HG03196 (cell line): ENCODE data around the gene MCCC2.
"Not testable (repeated sequence)": the region's sequence is repeated elsewhere in the genome, so short reads cannot be mapped to it uniquely, and the experiment has no call there.

ENCODE experiments used
- ATAC-seq: cut with Tn5 transposase; IDR thresholded peaks from one replicate; pipeline ENCODE4 v1.9.1; 2021; ENCODE audit not compliant: unreplicated experiment

The MCCC2 gene

DNA sequence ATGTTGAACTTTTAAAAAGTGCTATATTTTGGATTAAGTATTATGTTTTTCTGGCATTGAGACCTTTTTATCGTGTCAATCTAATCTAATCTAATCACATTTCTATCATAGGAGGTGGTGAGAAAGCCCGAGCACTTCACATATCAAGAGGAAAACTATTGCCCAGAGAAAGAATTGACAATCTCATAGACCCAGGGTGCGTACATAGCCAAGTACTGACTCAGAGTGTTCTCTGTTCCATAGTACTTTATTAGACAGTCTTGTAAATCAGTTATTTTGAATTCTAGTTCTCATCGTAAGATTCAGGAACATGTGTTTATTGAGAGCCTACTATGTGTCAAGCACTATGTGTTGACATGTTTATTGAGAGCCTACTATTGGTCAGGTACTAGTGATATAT, 9.0 kb downstream of the MCCC2 start:
- ATAC-seq: no peak

GRCh38 chr5:71597001-71597400, 9.9 kb downstream of the MCCC2 start:
- ATAC-seq: no peak

DNA sequence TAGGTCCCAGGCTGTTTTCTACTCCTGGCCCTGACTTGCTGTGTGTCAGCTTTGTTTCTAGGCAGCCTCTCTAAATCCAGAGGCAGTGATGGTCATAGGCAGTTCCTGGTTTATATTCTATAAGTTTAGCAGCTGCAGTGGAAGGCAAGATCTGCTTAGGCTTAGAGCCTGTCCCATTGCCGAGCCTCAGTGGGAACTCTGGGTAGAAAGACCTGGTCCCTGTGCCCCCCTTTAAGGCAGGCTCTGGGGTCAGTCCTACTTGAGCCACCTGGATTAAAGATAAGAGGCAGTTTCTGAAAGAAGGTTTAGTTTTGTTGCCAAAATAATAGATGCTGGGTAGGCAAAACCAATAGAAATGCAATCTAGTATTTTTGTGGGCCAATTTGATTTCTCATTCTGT, 13.6 kb downstream of the MCCC2 start:
- no peak for ATAC-seq

- peak; percentile 77 for ATAC-seq
These were observed 14.3 kb downstream of the MCCC2 start for GRCh38 chr5:71601222-71602026.

DNA sequence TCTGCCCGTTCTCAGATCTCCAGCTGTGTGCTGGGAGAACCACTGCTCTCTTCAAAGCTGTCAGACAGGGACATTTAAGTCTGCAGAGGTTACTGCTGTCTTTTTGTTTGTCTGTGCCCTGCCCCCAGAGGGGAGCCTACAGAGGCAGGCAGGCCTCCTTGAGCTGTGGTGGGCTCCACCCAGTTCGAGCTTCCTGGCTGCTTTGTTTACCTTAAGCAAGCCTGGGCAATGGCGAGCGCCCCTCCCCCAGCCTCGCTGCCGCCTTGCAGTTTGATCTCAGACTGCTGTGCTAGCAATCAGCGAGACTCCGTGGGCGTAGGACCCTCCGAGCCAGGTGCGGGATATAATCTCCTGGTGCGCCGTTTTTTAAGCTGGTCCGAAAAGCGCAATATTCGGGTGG, 22.8 kb downstream of the MCCC2 start:
- ATAC-seq: not testable (repeated sequence)

GRCh38 chr5:71615809-71616208, 28.7 kb downstream of the MCCC2 start:
- ATAC-seq: no peak

DNA sequence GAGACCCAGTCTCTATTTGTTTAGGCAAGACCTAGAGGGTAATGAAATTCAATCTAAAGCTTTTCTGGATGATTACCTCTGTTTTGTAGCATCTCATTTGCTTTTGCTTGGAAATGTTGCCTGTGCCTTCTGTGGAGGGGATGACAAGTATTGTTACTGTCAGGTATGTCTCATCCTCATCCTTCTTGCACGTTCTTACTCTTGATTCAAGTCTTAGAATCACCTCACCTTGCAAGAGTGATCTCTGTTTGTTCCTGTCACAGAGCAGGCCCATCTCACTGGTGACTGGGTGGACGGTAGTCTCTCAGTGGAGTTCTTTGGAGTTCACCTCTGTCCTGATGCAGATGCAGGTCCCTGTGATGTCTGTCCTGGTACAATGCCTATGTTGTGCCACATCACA, 33.5 kb downstream of the MCCC2 start:
- no peak for ATAC-seq

DNA sequence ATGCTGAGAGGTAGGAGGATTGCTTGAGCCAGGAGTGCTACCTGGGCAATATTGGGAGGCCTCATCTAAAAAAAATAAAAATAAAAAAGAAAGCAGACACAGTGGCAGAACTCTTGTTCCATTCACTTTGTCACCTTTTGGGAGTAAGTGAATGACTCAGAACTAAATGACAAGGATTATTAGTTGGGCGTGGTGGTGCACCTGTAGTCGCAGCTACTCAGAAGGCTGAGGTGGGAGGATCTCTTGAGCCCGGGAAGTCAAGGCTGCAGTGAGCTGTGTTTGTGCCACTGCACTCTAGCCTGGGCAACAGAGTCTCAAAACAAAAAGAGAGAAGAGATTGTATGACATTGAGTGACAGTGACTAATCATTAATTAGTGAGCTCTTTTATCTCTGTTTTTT, 34.1 kb downstream of the MCCC2 start:
- no peak for ATAC-seq

DNA sequence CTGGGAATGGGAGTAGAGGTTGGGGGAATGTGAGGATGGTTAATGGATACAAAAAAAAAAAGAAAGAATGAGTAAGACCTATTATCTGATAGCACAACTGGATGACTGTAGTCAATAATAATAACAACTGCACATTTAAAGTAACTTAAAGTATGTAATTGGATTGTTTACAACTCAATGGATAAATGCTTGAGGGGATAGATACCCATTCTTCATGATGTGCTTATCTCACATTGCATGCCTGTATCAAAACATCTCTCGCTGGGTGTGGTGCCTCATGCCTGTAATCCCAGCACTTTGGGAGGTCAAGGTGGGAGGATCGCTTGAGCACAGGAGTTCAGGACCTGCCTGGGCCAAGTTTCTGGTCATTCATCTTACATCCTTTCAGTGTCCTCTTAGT, 34.6 kb downstream of the MCCC2 start:
- ATAC-seq: no peak

GRCh38 chr5:71623221-71623794, 36.2 kb downstream of the MCCC2 start:
- no peak for ATAC-seq

DNA sequence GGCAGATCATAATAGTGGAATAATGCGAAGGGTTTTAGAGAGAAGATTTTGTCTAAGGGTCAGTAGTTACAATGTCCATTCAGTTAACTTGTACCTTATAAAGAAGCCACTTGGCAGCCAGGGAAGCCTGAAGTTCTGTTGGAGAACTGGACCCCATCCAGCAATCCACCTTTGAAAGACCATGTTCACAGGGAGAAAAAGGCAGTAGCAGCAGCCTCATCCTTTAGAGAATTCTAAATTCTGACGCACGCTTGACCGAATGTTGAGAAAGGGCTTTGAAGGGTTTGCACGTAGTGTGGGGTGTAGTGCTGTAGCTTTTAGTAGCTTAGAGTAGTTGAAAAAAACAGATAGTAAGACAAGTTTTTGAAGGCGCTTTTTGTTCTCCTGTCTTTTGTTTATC, 42.8 kb downstream of the MCCC2 start:
- ATAC-seq: no peak

GRCh38 chr5:71631070-71631469, 43.9 kb downstream of the MCCC2 start:
- no peak for ATAC-seq

GRCh38 chr5:71632168-71632567, 45.0 kb downstream of the MCCC2 start:
- ATAC-seq: no peak

DNA sequence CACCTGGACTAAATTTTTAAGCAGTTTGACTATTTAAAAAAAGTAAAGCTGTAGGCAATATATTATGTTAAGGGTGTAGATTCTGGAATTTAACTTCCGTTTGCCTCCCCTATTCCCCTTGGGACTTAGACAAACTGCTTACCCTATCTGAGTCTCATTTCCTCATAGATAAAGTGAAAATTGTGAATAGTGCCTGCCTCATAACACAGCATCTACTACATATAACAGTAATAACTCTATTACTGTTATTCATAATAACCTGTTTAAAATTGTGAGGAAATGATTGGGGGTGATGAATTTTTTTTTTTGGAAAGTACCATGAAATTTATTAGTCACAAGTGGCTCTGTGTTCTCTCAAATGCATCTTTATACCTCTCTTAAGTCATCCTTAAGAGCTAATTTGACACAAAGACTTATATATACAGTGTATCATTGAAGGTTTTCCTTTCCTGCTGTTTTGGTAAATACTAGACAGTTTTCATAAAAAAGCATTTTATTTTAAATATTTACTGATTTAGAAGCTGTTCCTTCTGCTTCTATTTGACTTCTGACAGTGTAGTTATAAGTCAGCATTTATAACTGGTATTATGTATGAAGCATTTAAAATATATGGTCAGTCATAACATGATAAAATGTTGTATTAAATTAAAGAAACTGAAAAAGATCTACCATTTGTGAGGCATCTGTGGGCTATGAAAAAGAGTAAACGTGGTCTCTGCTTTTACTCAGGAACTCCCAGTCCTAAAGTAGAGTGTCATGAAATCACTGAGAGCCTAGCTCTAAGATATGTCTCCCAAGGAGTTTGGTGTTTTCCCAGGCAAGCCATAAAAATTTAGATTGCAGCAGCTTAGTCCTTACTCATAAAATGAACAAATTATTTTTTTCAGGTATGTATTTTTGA, 46.4 kb downstream of the MCCC2 start:
- peak; percentile 53 for ATAC-seq

DNA sequence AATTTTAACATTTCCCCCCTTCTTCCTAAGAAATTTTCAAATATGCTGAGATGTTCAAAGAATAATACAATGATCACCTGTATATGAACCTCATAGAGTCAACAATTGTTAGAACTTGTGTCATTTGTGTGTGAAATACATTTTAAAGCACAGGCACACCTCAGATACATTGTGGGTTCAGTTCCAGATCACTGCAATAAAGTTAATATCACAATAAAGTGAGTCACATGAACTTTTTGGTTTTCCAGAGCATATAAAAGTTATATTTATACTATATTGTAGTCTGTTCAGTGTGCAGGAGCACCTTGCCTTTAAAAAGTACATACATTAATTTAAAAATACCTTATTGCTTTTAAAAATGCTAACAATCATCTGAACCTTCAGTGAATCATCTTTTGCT, 50.0 kb downstream of the MCCC2 start:
- ATAC-seq: no peak

GRCh38 chr5:71640408-71640807, 53.3 kb downstream of the MCCC2 start:
- no peak for ATAC-seq

DNA sequence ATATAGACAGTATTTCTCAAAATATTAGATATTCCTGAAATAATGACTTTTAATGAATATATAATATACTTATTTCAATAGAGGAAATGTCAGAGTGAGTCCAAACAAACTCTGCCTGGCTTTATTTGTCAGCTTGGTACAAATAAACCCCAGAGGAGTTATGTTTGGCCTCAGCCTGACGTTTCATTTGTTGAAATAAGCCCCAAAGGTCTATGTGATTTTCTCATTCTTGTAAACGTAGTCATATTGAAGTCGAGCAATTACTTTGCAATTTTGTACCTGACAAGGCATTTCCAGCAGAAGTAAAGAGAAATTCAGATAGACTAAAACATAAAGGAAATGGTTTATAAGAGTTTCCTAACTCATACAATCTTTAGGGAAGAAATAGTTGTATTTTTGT, 57.9 kb downstream of the MCCC2 start:
- no peak for ATAC-seq

- not testable (repeated sequence) for ATAC-seq
These were observed 63.8 kb downstream of the MCCC2 start for GRCh38 chr5:71650940-71651339.

DNA sequence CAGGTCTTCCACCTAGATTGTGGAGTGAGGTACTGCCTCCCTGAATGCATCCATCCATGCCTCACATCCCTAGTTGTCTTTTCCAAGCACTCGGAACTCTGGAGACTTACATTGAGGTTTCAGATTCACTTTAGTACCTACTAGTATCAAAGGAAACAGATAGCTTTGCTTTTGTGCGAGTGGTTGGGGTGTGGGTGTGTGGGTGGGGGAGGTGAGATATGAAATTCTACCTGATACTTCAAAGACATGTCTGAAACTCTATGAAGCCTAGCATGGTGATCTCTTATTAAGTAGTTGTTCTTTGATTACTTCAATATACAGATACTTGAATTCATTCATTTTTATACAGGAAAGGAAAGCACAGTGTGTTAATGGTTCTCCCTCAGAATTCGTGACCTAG, 64.4 kb downstream of the MCCC2 start:
- ATAC-seq: no peak

DNA sequence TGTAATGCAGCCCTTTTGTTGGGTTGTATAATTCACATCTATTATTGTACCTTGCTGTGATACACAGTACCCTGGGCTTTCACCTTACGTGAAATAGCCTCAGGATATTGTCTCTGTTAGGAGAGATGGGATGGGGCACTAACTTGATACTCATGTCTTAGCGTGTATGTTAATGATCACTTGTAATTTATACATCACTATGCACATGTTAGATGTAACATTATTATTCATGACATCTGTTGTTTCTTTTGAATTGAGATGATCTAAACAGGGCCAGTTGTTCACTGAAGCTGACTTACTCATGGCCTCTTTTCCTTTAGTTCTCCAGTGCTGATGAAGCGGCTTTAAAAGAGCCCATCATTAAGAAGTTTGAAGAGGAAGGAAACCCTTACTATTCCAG, 65.2 kb downstream of the MCCC2 start:
- no peak for ATAC-seq

GRCh38 chr5:71652803-71653543, 65.8 kb downstream of the MCCC2 start:
- no peak for ATAC-seq
